Neuron (in vitro differentiated cells): ENCODE data around the gene DYRK4.
A peak's percentile ranks its signal among the peaks of the same experiment; 100 is the strongest.
"Not testable (repeated sequence)": the region's sequence is repeated elsewhere in the genome, so short reads cannot be mapped to it uniquely, and the experiment has no call there.

Source experiments
- H2AFZ ChIP-seq: one replicate; pipeline ENCODE4 v1.6.1; 2013; ENCODE audit warnings: low read depth, mild to moderate bottlenecking, inconsistent platforms, low read length, moderate library complexity
- H3K27me3 ChIP-seq: one replicate; pipeline ENCODE4 v1.6.1; 2013; ENCODE audit warnings: low read length; ENCODE audit not compliant: insufficient read depth
- H3K36me3 ChIP-seq: one replicate; pipeline ENCODE4 v1.6.1; 2013; ENCODE audit warnings: low read length; ENCODE audit not compliant: insufficient read depth
- H3K4me1 ChIP-seq: one replicate; pipeline ENCODE4 v1.6.1; 2013; ENCODE audit warnings: low read length; ENCODE audit not compliant: insufficient read depth
- H3K4me3 ChIP-seq: 2 replicates; pipeline ENCODE4 v1.5.1; 2013; ENCODE audit warnings: mild to moderate bottlenecking, low read length, moderate library complexity
- H3K9me3 ChIP-seq: one replicate; pipeline ENCODE4 v1.6.1; 2013; ENCODE audit warnings: low read length

DYRK4 gene

GRCh38 chr12:4562034-4562657 is at the start of gene DYRK4:
Gene DYRK4, plus strand, starts transcription at chr12:4562208. Its CDS starts 38 bp downstream, at chr12:4562246.
- H3K27me3 ChIP-seq: no peaks in the 10 kb centered on the region
- H3K9me3 ChIP-seq: no peaks in the 10 kb centered on the region
- no peak within 1 kb of the TSS for H3K4me3 ChIP-seq
- peaks cover 18% of the 10 kb centered on the region for H3K36me3 ChIP-seq
- peaks cover 10% of the 10 kb centered on the region for H3K4me1 ChIP-seq
- peak within 1 kb of the TSS; percentile 22 for H2AFZ ChIP-seq

DNA sequence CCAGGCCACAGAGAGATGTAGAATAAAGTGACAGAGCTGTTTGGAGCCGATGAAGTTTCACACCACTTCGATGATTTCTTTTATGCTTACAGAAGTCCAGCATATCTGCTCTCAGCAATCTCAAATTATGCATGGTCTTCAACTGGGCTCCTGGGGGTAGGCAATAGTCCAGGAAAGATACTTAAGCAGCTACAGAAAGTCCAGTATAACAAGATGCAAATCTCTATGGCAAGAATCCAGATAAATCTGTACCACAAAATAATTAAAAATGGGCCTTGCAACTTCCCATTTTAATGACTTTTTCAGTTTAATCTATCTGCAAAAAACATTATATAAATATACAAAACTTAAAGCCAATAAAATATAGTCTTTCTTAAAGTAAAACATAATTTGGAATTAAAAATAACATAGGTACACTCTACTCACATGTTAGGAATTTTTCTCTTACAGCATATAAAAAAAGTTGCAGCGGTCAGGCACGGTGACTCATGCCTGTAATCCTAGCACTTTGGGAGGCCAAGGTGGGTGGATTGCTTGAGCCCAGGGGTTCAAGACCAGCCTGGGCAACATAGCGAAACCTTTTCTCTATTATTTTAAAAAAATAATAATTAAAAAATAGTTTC is 43.8 kb upstream of the DYRK4 start:
- Histone ChIP-seq H3K4me3 (no peak overlapping the region), H3K27me3 (no peaks in the 10 kb centered on the region), H2AFZ (no peak overlapping the region), H3K4me1 (no peaks in the 10 kb centered on the region), H3K36me3 (peaks cover 15% of the 10 kb centered on the region), H3K9me3 (no peaks in the 10 kb centered on the region)

DNA sequence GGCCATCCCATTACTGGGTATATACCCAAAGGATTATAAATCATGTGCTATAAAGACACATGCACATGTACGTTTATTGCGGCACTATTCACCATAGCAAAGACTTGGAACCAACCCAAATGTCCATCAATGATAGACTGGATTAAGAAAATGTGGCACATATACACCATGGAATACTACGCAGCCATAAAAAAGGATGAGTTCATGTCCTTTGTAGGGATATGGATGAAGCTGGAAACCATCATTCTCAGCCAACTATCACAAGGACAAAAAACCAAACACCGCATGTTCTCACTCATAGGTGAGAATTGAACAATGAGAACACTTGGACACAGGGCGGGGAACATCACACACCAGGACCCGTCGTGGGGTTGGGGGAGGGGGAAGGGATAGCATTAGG is 38.6 kb upstream of the DYRK4 start:
- not testable (repeated sequence) for H3K27me3 ChIP-seq, H3K4me3 ChIP-seq, H3K4me1 ChIP-seq, H3K9me3 ChIP-seq, H2AFZ ChIP-seq
- H3K36me3 ChIP-seq: peaks cover 26% of the 10 kb centered on the region

GRCh38 chr12:4526923-4527546 is 35.0 kb upstream of the DYRK4 start:
- no peaks in the 10 kb centered on the region for H3K4me1 ChIP-seq
- H3K36me3 ChIP-seq: peaks cover 46% of the 10 kb centered on the region
- no peaks in the 10 kb centered on the region for H3K9me3 ChIP-seq
- H3K27me3 ChIP-seq: no peaks in the 10 kb centered on the region
- no peak overlapping the region for H2AFZ ChIP-seq
- H3K4me3 ChIP-seq: no peak overlapping the region

- no peaks in the 10 kb centered on the region for H3K9me3 ChIP-seq
- no peak overlapping the region for H2AFZ ChIP-seq
- H3K36me3 ChIP-seq: peaks cover 56% of the 10 kb centered on the region
- H3K27me3 ChIP-seq: no peaks in the 10 kb centered on the region
- no peak overlapping the region for H3K4me3 ChIP-seq
- H3K4me1 ChIP-seq: no peaks in the 10 kb centered on the region
Observed at GRCh38 chr12:4530160-4530559, 31.8 kb upstream of the DYRK4 start.

- Histone ChIP-seq H3K36me3 (peaks cover 53% of the 10 kb centered on the region), H2AFZ (no peak overlapping the region)
Observed at GRCh38 chr12:4530982-4531586, 30.9 kb upstream of the DYRK4 start.

DNA sequence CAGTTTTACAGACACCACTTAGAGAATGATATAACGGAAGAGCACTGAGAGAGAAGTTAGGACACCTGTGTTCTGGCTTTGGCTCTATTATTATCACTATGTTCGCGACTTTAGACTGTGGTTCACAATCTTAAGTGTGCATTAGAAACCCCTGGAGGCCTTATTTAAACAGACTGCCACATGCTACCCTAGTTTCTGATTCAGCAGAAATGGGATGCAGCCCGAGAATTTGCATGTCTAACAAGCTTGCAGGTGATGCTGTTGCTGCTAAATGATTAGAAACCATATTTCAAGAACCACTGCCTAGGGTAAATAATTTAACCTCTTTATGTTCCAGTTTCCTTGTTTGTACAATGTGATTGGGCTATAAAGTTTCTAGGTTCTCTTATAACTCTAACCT is 26.9 kb upstream of the DYRK4 start:
- no peak overlapping the region for H3K4me3 ChIP-seq
- H3K9me3 ChIP-seq: no peaks in the 10 kb centered on the region
- H3K4me1 ChIP-seq: peaks cover 19% of the 10 kb centered on the region
- H3K36me3 ChIP-seq: peaks cover 36% of the 10 kb centered on the region
- no peaks in the 10 kb centered on the region for H3K27me3 ChIP-seq
- H2AFZ ChIP-seq: no peak overlapping the region

More at GRCh38 chr12:4530982-4531586, 30.9 kb upstream of the DYRK4 start:
- Histone ChIP-seq H3K9me3 (no peaks in the 10 kb centered on the region), H3K27me3 (no peaks in the 10 kb centered on the region), H3K4me3 (no peak overlapping the region), H3K4me1 (no peaks in the 10 kb centered on the region)

GRCh38 chr12:4535871-4536270 is 26.1 kb upstream of the DYRK4 start:
- Histone ChIP-seq H3K36me3 (peaks cover 35% of the 10 kb centered on the region), H3K4me3 (no peak overlapping the region), H3K4me1 (peaks cover 24% of the 10 kb centered on the region), H3K27me3 (no peaks in the 10 kb centered on the region), H3K9me3 (no peaks in the 10 kb centered on the region), H2AFZ (no peak overlapping the region)

DNA sequence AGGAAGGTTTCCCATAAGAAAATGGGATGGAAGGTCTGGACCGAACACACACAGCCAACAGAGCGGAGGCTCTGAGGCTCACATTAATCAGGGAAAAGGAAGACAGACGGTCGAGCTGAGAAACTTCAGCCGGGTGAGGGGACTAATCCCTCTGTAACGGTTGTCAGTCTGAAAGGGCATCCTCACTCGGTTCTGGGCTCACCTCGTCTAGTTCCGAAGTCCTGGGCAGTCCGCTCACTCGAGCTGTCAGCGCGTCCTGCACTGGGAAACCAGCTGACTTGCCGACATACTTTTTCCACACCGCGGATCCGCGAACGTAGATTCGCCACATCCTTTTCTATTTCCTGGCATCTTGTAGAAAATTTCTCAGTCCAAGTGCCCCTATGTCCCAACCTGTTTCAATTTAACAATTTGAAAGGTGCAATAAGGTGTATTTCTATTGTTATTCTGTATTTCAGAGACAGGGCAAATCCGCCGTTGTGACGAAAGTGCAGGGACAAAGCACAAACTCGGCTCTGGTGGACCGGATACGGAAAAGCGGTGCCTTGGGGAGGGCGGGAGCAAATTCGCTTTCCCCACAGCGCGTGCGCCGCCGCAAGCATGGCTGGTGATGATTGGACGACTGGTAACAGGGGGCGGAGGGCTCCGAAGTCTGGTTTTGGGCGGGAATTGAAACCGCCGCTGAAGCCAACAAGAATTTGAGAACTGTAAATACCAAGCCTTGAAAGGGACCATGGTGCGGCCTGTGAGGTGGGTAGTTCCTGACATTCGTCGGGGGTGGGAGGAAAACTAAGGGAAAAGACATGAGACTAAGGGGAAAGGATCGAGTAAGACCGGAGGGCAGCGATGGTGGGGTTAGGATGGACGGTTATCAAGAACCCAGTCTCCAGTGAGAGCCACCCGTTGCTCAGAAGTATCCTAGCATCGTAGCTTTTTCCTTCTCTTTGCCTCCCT is 23.5 kb upstream of the DYRK4 start, which contains the start of gene RAD51AP1:
Gene RAD51AP1 (plus strand): TSS at position 684 of the 954 bp plus-strand sequence. CDS start 50 bp downstream, at position 734.
- no peaks in the 10 kb centered on the region for H3K27me3 ChIP-seq
- no peaks in the 10 kb centered on the region for H3K9me3 ChIP-seq
- peaks cover 24% of the 10 kb centered on the region for H3K4me1 ChIP-seq
- peaks cover 30% of the 10 kb centered on the region for H3K36me3 ChIP-seq
- H3K4me3 ChIP-seq: peak within 1 kb of the TSS; percentile 96
- peak within 1 kb of the TSS; percentile 66 for H2AFZ ChIP-seq

GRCh38 chr12:4539167-4539870 is 22.7 kb upstream of the DYRK4 start:
- H3K4me1 ChIP-seq: peaks cover 24% of the 10 kb centered on the region
- peaks cover 32% of the 10 kb centered on the region for H3K36me3 ChIP-seq
- peak overlapping the region; percentile 96 for H3K4me3 ChIP-seq
- H3K27me3 ChIP-seq: no peaks in the 10 kb centered on the region
- no peaks in the 10 kb centered on the region for H3K9me3 ChIP-seq
- H2AFZ ChIP-seq: peak overlapping the region; percentile 66

DNA sequence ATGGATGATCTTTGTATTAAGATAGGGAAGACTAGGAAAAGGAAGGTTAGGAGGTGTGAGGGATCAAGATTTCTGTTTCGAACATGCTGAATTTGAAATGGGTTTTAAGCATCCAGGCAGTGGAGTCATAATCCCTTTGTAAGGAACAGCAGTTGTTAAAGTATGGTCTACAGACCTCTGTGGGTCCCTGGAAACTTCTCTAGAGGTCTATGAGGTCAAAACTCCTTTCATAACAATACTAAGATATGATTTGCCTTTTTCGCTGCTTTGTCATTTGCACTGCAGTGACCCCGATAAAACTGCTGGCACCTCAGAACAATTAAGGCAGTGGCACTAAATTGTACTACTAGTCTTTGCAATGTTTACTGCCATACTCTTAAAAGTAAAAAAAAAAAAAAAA is 21.8 kb upstream of the DYRK4 start:
- Histone ChIP-seq H3K27me3 (no peaks in the 10 kb centered on the region), H3K36me3 (peaks cover 33% of the 10 kb centered on the region), H3K9me3 (no peaks in the 10 kb centered on the region)

DNA sequence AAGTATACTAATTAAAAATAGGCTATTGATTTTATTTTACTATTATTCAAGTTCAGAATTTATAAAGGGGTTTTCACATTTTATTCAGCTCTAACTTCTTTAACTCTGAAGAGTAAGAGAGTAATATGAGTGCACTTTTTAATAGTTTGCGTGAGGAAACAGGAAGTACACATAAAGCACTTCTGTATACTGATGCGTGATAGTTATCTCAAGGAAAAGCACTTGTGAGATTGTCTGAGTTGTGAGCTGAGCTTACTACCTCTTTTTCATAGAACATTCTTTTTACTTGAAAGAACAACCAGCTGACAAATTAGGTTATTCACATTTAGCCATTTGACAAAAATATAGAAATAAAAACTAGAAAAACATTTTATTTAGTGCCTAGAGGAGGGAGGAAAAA is 21.4 kb upstream of the DYRK4 start:
- no peaks in the 10 kb centered on the region for H3K9me3 ChIP-seq
- H3K4me1 ChIP-seq: peaks cover 24% of the 10 kb centered on the region
- H3K4me3 ChIP-seq: no peak overlapping the region
- peaks cover 36% of the 10 kb centered on the region for H3K36me3 ChIP-seq
- no peak overlapping the region for H2AFZ ChIP-seq
- no peaks in the 10 kb centered on the region for H3K27me3 ChIP-seq

More for the DNA sequence above, 21.8 kb upstream of the DYRK4 start:
- no peak overlapping the region for H2AFZ ChIP-seq
- H3K4me3 ChIP-seq: peak overlapping the region; percentile 96
- peaks cover 24% of the 10 kb centered on the region for H3K4me1 ChIP-seq
